HG02759 (cell line): Measurements from ENCODE around the gene NRF1.

ENCODE experiments used
- ATAC-seq: cut with Tn5 transposase; IDR thresholded peaks from one replicate; pipeline ENCODE4 v1.9.1; 2021; ENCODE audit warnings: mild to moderate bottlenecking, moderate library complexity; ENCODE audit not compliant: unreplicated experiment

NRF1 gene

GRCh38 chr7:129724796-129725195, 113.3 kb downstream of the NRF1 start:
- ATAC-seq: no peak

GRCh38 chr7:129728875-129729467, 117.5 kb downstream of the NRF1 start:
- ATAC-seq: no peak

- no peak for ATAC-seq
These were observed 118.0 kb downstream of the NRF1 start for GRCh38 chr7:129729511-129729910.

- ATAC-seq: no peak
These were observed 118.6 kb downstream of the NRF1 start for GRCh38 chr7:129730159-129730558.

GRCh38 chr7:129734400-129734799, 122.9 kb downstream of the NRF1 start:
- no peak for ATAC-seq

- no peak for ATAC-seq
These were observed 127.9 kb downstream of the NRF1 start for GRCh38 chr7:129739427-129739826.

GRCh38 chr7:129740574-129741410, 129.3 kb downstream of the NRF1 start:
- no peak for ATAC-seq

- no peak for ATAC-seq
These were observed 130.3 kb downstream of the NRF1 start for GRCh38 chr7:129741743-129742213.

GRCh38 chr7:129742256-129742655, 130.7 kb downstream of the NRF1 start:
- no peak for ATAC-seq

GRCh38 chr7:129746857-129747529, 135.5 kb downstream of the NRF1 start:
- no peak for ATAC-seq

- ATAC-seq: no peak
These were observed 137.0 kb downstream of the NRF1 start for GRCh38 chr7:129748356-129749109.

- ATAC-seq: no peak
These were observed 138.6 kb downstream of the NRF1 start for GRCh38 chr7:129750091-129750490.

GRCh38 chr7:129750501-129750900, 139.0 kb downstream of the NRF1 start:
- ATAC-seq: no peak

GRCh38 chr7:129751916-129752315, 140.4 kb downstream of the NRF1 start:
- no peak for ATAC-seq

- ATAC-seq: no peak
These were observed 141.2 kb downstream of the NRF1 start for GRCh38 chr7:129752760-129753159.

GRCh38 chr7:129754406-129754805, 142.9 kb downstream of the NRF1 start:
- no peak for ATAC-seq

- no peak for ATAC-seq
These were observed 146.5 kb downstream of the NRF1 start for GRCh38 chr7:129757991-129758390.

- no peak for ATAC-seq
These were observed 151.0 kb downstream of the NRF1 start for GRCh38 chr7:129762387-129762969.

GRCh38 chr7:129764247-129765084, 152.9 kb downstream of the NRF1 start:
- ATAC-seq: no peak

- ATAC-seq: no peak
These were observed 153.8 kb downstream of the NRF1 start for GRCh38 chr7:129765352-129765751.
